ENCODE measurements around the gene DDC. TPM values are rescaled to one million over a fixed set of nuclear protein-coding genes. Genes with fewer than 3 reads are reported as not detected.
A peak's percentile ranks its signal among the peaks of the same experiment; 100 is the strongest.

Gene DDC
- total RNA-seq, 1 donor from 2014 or later: not detected

GRCh38 chr7:50456371-50457123, 108.7 kb downstream of the DDC start:
- TF ChIP-seq CTCF (IDR thresholded peaks at IDR 0.05): no peak
- Histone ChIP-seq H3K4me3 (no peak overlapping the region), H3K36me3 (no peaks in the 10 kb centered on the region), H3K27me3 (no peaks in the 10 kb centered on the region), H3K9me3 (no peaks in the 10 kb centered on the region), H3K27ac (no peak overlapping the region), H3K4me1 (no peaks in the 10 kb centered on the region)
- no peak for DNase-seq (ENCODE audit: low spot score in 2 of 2)
- intact Hi-C loops (cut with DNase I): no loop called here

- H3K4me1 ChIP-seq: peaks cover 0 to under 1% of the 10 kb centered on the region in 2 donors
- no peak overlapping the region for H3K4me3 ChIP-seq
- TF ChIP-seq CTCF (IDR thresholded peaks at IDR 0.05): no peak
- no peaks in the 10 kb centered on the region for H3K9me3 ChIP-seq
- H3K27ac ChIP-seq: no peak overlapping the region
- no peaks in the 10 kb centered on the region for H3K27me3 ChIP-seq
- intact Hi-C loops (cut with DNase I): no loop called here
- no peaks in the 10 kb centered on the region for H3K36me3 ChIP-seq
- DNase-seq (ENCODE audit: low spot score in 2 of 2): no peak
Observed at GRCh38 chr7:50455658-50456057, 109.5 kb downstream of the DDC start.

- no peak for TF ChIP-seq CTCF (IDR thresholded peaks at IDR 0.05)
Observed at GRCh38 chr7:50454968-50455367, 110.2 kb downstream of the DDC start.

GRCh38 chr7:50450590-50451032, 114.6 kb downstream of the DDC start:
- H3K27ac ChIP-seq: peak overlapping the region in 1 of 2 donors; percentile 49
- intact Hi-C loops (cut with DNase I): no loop called here

More at GRCh38 chr7:50454968-50455367, 110.2 kb downstream of the DDC start:
- Histone ChIP-seq H3K4me1 (peaks cover 0 to 3% of the 10 kb centered on the region in 2 donors), H3K4me3 (no peak overlapping the region), H3K27me3 (no peaks in the 10 kb centered on the region), H3K9me3 (no peaks in the 10 kb centered on the region), H3K36me3 (no peaks in the 10 kb centered on the region), H3K27ac (no peak overlapping the region)
- intact Hi-C loops (cut with DNase I): no loop called here
- no peak for DNase-seq (ENCODE audit: low spot score in 2 of 2)

GRCh38 chr7:50449881-50450589, 115.2 kb downstream of the DDC start, which contains the start of gene FIGNL1:
TSS of gene FIGNL1 (minus strand) at chr7:50450350. CDS start at chr7:50447287, 3,063 bp downstream.
- no peaks in the 10 kb centered on the region for H3K9me3 ChIP-seq
- no peaks in the 10 kb centered on the region for H3K27me3 ChIP-seq
- DNase-seq (ENCODE audit: low spot score in 2 of 2): peak in 1 of 2 donors; percentile 72
- peak within 1 kb of the TSS; percentile 71 to 73 for H3K4me3 ChIP-seq
- H3K4me1 ChIP-seq: peaks cover 3 to 11% of the 10 kb centered on the region in 2 donors
- H3K27ac ChIP-seq: peak within 1 kb of the TSS; percentile 32 to 49
- TF ChIP-seq CTCF (IDR thresholded peaks at IDR 0.05): no peak
- H3K36me3 ChIP-seq: peaks cover 2 to 19% of the 10 kb centered on the region in 2 donors
- intact Hi-C loops (cut with DNase I): no loop called here

More at GRCh38 chr7:50450590-50451032, 114.6 kb downstream of the DDC start:
- no peak for TF ChIP-seq CTCF (IDR thresholded peaks at IDR 0.05)
- Histone ChIP-seq H3K27me3 (no peaks in the 10 kb centered on the region), H3K36me3 (peaks cover 2 to 13% of the 10 kb centered on the region in 2 donors), H3K9me3 (no peaks in the 10 kb centered on the region), H3K4me1 (peaks cover 3 to 11% of the 10 kb centered on the region in 2 donors), H3K4me3 (peak overlapping the region; percentile 71 to 73)
- DNase-seq (ENCODE audit: low spot score in 2 of 2): no peak
